HFFc6 (cell line): ENCODE data around the gene USP47. TPM values are rescaled to one million over a fixed set of nuclear protein-coding genes. Genes with fewer than 3 reads are reported as not detected.

Experiments
- DNase-seq: peaks from one replicate; pipeline ENCODE4 v3.0.0-alpha.2; 2018
- H3K27ac Mint-ChIP-seq: 2 replicates; pipeline ENCODE4 v1.8.0; 2020; ENCODE audit warnings: mild to moderate bottlenecking, mixed read lengths
- H3K27me3 Mint-ChIP-seq: 2 replicates; pipeline ENCODE4 v1.8.0; 2021; ENCODE audit warnings: mild to moderate bottlenecking, moderate library complexity, mixed read lengths; ENCODE audit not compliant: insufficient read depth
- H3K36me3 Mint-ChIP-seq: 2 replicates; pipeline ENCODE4 v1.8.0; 2021; ENCODE audit warnings: low read depth, mixed read lengths
- H3K4me1 Mint-ChIP-seq: 2 replicates; pipeline ENCODE4 v1.8.0; 2020; ENCODE audit warnings: low read depth, mixed read lengths
- H3K4me3 Mint-ChIP-seq: 2 replicates; pipeline ENCODE4 v1.8.0; 2020; ENCODE audit warnings: mild to moderate bottlenecking, moderate library complexity, mixed read lengths
- H3K9me3 Mint-ChIP-seq: 2 replicates; pipeline ENCODE4 v1.8.0; 2020; ENCODE audit warnings: mild to moderate bottlenecking, mixed read lengths
- total RNA-seq, 6 experiments: library from RNA; stranded (reverse); fragmentation: NEBNext Ultra II Directional; extraction: Animal tissue kit (Norgen Biotek cat#: 25700); gene quantifications; 2 replicates in 1 of 6; 3 replicates in 5 of 6; pipeline ENCODE4 v1.2.3, GENCODE V29; 2021
- TF ChIP-seq, protein P1 (sequence below): fragments of 200-600 bp; sonication (generic); IDR thresholded peaks from 2 replicates; pipeline ENCODE4 v1.5.0; 2021; ENCODE audit warnings: antibody characterized with exemption, mild to moderate bottlenecking

The USP47 gene
- total RNA-seq, 6 experiments from 2014 or later: 33.6 to 38.7 (median 35.1) TPM

DNA sequence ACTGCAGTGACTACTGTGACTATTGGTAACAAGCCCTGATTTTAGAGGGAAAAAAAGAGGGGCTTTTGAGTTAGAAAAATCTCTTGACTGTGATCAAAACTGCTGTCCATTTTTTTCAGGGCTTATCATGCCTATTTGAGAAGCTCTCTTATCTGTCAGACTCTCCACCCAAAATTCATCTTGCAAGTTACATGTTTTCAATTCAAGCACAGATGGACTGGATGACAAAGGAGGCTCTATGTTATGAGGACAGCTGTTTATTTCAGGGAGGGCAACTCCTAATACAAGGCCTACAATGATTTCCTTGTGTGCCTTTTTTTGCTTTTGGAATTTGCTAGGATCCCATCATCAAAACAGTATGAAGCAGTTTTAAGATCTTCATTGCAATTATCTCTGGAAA, 35.2 kb upstream of the USP47 start:
- Mint-ChIP-seq H3K36me3 (0 out of 2 replicates have a peak, but pooled peaks cover 4% of the 10 kb centered on the region), H3K27ac (no peak overlapping the region), H3K4me3 (no peak overlapping the region), H3K27me3 (no peaks in the 10 kb centered on the region), H3K4me1 (peaks cover 19% of the 10 kb centered on the region), H3K9me3 (no peaks in the 10 kb centered on the region)
- TF ChIP-seq, protein P1, sequence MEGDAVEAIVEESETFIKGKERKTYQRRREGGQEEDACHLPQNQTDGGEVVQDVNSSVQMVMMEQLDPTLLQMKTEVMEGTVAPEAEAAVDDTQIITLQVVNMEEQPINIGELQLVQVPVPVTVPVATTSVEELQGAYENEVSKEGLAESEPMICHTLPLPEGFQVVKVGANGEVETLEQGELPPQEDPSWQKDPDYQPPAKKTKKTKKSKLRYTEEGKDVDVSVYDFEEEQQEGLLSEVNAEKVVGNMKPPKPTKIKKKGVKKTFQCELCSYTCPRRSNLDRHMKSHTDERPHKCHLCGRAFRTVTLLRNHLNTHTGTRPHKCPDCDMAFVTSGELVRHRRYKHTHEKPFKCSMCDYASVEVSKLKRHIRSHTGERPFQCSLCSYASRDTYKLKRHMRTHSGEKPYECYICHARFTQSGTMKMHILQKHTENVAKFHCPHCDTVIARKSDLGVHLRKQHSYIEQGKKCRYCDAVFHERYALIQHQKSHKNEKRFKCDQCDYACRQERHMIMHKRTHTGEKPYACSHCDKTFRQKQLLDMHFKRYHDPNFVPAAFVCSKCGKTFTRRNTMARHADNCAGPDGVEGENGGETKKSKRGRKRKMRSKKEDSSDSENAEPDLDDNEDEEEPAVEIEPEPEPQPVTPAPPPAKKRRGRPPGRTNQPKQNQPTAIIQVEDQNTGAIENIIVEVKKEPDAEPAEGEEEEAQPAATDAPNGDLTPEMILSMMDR: no peak
- DNase-seq: no peak

DNA sequence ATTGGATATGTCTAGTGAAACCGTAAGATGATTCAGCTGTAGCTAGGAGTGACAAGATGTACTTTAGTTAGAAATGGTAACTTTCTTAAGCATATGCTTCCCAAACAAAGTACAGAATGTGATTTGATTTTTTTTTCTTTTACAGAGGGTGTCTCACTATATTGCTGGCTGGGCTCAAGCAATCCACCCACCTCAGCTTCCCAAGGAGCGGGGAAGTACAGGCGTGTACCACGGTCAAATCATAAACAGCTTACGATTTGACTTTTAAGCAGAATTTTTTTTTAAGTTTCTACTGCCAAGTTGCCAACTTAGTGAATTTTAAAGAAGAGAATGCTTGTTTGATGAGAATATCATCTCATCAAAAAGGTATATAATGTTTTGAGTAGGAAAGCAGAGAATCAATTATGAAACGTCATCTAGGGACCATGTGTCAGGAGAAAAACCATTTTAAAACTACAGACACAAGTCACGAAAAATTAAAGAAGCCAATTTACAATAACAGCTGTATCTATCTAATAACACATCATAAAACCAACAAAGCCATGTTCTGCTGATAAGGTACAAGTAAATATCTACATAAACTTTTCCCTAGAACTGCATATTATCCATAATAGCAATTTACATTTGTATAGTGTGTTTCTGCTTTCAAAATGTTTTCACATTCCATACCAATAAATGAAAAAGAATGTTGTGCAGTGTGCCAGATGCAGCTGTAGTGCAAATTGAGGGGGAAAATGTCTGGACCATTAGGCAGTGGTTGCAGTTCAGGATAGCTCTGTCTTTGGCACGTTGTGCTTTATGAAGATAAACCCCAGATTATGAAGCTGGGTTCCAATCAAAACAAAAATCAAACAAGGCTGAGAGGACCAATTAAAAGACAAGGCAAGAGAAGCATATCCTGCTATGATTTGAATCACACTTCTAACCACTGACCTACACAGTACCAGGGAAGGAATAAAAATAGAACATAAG, 33.7 kb upstream of the USP47 start:
- Mint-ChIP-seq H3K4me3 (no peak overlapping the region), H3K27me3 (no peaks in the 10 kb centered on the region), H3K4me1 (peaks cover 30% of the 10 kb centered on the region), H3K27ac (no peak overlapping the region), H3K36me3 (0 out of 2 replicates have a peak, but pooled peaks cover 4% of the 10 kb centered on the region), H3K9me3 (no peaks in the 10 kb centered on the region)
- no peak for DNase-seq
- TF ChIP-seq, protein P1: no peak

DNA sequence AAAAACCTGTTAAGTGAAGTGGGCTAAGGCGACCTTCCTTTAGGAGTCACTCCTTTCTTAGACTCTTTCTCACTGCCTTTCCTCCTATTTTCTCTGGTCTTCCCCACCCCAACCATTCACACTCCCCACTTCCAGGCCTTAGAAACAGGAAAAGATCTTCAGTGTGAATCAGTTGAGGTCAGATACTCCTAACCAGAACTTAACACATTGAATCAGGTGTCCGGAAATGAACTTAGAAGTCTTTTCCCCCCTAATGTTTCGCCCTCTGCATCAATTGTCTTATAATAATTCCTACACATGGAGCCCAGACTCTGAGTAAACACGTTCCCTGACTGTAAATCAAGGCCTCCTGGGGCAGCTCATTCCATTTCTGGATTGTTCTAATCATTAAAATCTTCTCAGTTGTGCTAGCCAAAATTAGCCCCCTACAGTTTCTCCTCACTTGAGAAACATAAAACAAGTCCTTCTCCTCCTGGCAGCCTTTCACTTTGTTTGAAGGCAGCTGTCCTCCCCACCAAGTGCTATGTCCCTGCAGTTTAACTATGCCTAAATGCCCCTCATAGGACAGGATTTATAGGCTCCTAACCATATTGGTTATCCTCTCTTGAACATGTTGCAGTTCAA, 32.7 kb upstream of the USP47 start:
- no peak for DNase-seq
- Mint-ChIP-seq H3K9me3 (no peaks in the 10 kb centered on the region), H3K4me1 (peaks cover 40% of the 10 kb centered on the region)

DNA sequence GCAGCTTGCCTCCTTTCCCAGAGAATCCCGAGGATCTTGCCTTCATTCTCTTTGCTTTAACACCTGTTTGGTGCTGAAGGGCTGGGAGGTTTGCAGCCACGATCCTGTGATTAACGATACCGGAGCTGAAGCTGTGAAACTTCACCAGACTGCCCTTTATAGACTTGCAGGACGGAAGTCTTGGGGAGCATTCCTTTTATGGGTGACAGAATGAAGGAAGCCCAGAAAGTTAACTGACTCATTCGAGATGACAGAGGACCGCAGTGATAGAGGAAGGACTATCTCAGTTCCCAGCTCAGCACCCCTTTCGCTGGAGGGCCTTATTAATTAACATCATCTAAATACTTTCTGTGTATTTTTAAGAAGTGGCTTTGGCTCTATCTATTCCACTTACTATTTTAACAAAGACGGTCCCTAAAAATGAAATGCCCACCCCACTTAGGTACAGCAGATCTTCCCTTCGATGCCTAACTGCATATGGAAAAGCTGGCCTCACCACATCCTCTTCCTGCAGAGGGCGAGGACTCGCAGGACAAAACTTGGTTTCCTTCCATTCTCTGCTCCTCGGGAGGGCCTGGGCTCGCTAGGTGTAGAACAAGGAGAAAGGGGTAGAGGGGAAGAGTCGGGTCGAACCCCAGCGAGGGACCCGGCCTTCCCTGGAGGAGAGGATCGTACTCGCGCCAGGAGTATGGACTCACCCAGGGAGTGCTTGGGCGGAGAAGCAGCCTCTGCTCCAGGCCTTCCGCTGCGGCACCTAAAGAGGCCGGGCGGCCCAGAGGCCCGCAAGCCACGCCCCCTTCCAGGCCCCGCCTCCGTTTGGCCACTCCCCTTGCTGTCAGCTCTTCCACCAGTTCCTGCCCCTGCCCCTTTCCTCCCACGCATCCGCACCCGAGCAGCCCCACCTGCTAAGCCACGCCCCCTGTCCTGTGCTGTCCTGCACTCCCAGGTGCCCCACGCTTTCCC, 30.7 kb upstream of the USP47 start:
- TF ChIP-seq, protein P1: no peak
- Mint-ChIP-seq H3K4me3 (no peak overlapping the region), H3K4me1 (peaks cover 49% of the 10 kb centered on the region), H3K36me3 (0 out of 2 replicates have a peak, but pooled peaks cover 4% of the 10 kb centered on the region), H3K27ac (no peak overlapping the region), H3K27me3 (no peaks in the 10 kb centered on the region), H3K9me3 (no peaks in the 10 kb centered on the region)
- no peak for DNase-seq

More for the DNA sequence above, 32.7 kb upstream of the USP47 start:
- H3K27ac Mint-ChIP-seq: no peak overlapping the region
- H3K36me3 Mint-ChIP-seq: 0 out of 2 replicates have a peak, but pooled peaks cover 4% of the 10 kb centered on the region
- no peak overlapping the region for H3K4me3 Mint-ChIP-seq
- H3K27me3 Mint-ChIP-seq: no peaks in the 10 kb centered on the region
- TF ChIP-seq, protein P1: no peak
